GM18909 (cell line): ENCODE results near the gene TOM1L2.

Experiments used
- ATAC-seq: cut with Tn5 transposase; IDR thresholded peaks from one replicate; pipeline ENCODE4 v1.9.1; 2021; ENCODE audit warnings: mild to moderate bottlenecking; ENCODE audit not compliant: unreplicated experiment, poor library complexity

The TOM1L2 gene

GRCh38 chr17:17856386-17856785 is 115.8 kb downstream of the TOM1L2 start:
- ATAC-seq, result no peak

DNA sequence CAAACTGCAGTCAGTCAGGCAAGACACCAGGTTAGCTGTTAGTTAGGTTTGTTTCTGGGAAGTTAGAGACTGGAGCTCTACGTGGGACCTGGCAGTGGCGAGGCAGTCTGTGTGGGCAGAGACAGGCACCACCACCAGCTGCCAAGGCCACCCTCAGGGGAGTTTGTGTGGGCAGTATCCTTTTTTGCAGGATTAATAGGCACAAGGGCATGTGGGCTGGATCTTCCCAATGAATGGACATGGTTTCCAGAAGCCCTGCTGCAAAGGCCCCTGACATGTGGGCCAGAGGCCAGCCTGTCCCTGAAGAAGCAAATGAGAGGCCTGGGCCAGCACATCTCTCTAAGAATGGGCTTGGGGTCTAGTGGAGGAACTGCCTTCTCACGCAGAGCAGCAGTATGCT is 116.2 kb downstream of the TOM1L2 start:
- ATAC-seq, result no peak

DNA sequence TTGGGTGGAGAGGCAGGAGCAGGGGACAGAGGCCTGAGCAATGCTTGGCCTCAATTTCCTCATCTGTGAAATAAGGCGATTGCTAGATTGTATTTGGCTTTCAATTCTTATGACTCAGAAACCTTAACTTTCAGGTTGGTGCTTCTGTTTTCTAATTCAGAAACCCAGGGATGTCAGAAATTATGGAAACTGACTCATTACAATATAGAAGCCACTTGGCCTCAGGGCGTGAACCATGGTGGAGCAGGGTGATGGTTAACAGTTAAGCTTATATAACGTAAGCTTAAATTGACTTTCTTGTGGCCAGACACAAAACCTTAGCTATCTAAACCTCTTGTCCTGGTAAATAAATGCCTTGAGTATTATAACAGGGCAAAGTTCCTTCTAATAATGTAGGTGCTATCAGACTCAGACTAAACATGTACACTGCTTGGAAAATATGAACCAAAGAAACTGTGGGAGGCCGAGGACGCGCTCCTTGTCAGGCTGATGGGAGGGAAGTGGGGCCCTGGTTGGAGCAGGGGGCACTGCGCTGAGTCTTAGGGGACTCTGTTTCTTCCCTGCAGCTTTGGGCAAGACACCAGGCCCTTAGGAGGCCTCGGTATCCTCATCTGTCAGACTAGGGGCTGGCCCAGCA is 118.3 kb downstream of the TOM1L2 start:
- ATAC-seq, result no peak

DNA sequence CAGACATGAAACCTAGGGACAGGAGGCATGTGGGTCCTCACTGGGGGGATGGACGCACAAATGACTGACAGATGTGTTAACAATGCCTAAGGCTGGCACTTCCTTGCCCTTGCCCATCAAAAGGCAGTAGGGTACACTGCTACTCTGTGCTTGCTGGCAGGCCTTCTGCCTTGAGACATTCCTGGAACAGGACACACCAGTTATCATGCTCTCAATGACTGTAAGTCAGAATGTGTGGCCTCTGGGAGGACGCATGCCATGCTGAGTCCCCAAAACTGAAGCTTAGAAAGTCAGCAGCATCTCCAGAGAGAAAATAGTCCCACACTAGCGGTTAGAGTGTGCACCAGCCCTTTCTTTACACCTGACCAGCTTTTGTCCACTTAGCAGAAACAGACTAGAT is 119.3 kb downstream of the TOM1L2 start:
- ATAC-seq, result no peak

DNA sequence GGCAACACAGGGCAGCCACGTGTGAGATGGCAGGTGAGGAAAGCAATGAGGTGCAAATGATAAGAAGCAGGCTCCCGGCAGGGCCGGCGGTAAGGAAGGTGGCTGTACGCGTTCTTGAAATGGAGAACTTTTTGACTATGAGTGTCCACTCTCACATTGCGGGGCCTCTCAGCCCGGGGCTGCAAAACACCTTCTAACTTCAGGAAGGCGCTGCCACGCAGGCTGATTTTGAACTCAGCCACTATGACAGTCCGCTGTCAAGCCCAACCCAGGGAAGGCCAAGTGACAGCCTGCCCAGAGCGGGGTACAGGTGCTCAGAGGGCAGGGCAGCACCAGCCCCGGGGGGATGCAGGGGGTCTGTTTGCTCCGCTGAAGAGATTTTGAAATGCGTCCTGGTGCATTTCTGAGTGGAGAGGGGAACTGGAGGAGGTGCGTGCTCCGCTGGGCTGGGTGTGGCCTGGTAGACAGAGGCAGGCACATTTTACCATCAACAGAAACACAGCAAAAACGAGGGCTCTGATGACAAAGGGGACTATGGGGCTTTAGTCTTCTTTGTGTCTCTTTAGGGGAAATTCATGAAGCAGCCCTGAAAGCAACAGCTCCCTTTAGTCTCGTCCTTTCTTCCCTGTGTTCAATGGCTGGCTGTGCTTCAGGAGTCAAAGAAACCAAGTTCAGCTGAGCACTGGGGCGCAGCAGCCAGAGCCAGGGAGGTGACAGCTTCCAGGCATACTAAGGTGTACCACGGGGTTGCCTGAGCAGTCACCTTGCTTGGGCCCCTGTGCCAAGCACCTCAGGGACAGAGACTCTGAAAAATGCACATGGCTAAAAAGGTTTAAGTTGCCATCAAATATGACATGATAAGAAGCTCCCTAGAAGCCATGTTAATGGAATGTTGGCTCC is 120.8 kb downstream of the TOM1L2 start:
- no peak for ATAC-seq

DNA sequence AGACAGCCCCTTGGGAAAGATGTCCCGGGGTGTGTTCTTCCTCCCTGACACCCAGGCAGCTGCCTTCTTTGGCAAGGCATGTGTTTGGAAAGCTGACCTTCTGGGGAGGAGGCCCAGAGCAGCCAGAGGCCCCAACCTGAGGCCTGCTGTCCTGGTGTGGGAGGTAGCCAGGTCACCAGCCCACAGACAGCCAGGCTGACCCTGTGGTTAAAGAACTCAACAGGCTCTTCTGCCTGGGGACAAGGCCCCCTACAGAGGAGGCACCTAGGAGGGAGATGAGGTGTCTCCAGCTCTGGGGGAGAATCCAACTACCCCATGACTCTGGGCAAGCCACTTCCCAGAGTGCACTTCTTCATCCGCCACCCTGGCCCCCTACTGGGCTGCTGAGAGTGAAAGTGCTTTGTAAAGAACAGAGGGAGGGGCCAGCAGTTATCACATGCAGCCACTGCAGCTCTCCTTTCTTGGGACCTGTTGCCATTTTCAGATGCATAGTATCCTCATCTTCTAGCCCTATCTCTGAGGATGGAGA is 122.3 kb downstream of the TOM1L2 start:
- peak; percentile 45 for ATAC-seq

- no peak for ATAC-seq
These were observed 122.9 kb downstream of the TOM1L2 start for GRCh38 chr17:17849147-17849820.

DNA sequence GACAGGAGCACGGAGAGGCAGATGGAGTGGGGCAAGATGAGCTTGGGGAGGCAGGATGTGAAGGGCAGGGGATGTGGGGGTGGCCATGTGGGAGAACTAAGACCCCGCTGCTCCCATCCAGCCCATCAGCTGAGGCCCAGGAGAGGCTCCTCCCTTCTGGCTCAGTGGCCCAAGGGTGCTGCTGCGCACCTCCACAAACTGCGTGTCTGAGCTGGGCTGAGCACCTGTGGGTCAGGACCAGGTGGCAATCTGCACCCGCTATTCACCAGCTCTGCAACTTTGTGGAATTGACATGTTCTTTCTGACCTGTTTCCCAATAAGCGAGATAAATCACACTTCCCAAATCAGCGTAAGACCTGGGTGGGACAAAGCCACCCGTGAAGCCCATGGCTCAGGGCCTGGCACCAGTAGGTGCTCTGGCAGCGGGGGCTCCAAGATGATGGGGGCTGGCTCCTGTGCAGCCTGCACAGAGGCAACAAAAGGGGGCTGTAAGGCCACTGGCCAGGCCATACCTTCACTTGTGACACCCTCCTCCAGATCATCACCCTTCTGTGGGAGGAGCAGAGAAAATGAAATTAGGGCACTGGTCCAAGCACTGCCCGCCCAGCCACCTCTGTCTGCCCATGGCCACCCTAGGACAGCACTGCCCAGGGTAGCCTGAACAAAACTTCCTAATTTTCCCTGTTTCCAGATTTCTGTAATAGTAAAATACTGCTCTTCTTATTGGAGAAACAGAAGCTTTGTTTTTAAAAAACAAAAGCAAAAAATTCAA is 123.7 kb downstream of the TOM1L2 start:
- no peak for ATAC-seq

- ATAC-seq, result no peak
These were observed 124.5 kb downstream of the TOM1L2 start for GRCh38 chr17:17847726-17848125.

GRCh38 chr17:17847118-17847689 is 125.0 kb downstream of the TOM1L2 start:
- no peak for ATAC-seq

DNA sequence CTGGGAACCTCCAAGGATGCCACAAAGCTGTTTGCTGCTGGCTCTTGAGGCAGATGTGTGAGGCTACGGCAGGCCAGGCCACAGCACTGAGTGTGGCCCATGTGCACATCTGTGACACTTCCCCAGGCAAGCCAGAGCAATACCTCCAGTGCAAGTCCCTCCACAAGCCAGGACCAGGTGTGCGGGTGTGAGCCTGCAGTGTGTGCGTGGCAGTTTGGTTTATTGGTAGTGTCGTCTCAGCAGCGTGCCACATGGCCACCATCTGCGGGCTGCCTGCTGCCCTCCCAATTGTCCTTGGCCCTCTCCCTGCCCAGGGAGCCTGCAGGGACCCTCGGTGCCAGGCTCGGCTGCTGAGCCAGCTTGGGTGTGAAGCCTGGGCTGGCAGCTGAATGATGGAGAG is 125.6 kb downstream of the TOM1L2 start:
- no peak for ATAC-seq

- ATAC-seq, result no peak
These were observed 126.2 kb downstream of the TOM1L2 start for GRCh38 chr17:17846003-17846402.

DNA sequence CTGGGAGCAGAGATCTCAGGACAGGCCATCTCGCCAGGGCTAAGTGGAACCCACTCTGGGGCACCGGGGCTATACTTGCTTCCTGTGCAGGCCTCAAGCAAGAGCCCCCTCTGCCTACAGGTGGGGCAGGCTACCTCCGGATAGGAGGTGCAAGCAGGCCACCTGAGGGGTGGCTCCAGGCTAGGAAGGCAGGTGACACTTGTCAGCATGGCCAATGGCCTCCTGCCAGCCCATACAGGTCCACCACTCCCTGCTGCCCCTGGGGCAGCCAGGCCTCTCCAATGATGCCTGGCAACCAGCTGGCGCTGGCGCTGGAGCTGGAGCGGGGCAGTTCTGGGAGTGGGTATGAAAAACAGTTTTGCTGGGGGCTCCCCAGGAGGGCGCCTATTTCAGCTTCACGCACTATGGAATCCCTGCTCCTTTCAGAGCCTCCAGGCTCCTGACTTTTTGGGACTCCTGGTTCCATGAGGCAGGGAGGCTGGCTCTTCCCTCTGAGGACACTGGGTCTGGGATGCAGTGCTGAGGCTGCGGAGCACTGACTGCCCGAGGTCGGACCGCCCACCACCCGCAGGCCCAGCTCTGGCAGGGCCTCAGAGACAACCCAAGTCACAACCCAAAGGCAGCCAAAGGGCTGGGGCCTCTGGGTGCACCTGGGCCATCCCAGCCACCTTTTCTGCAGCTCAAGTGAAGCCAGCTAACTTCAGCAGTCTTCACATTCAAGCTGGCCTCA is 127.0 kb downstream of the TOM1L2 start:
- ATAC-seq, result no peak

DNA sequence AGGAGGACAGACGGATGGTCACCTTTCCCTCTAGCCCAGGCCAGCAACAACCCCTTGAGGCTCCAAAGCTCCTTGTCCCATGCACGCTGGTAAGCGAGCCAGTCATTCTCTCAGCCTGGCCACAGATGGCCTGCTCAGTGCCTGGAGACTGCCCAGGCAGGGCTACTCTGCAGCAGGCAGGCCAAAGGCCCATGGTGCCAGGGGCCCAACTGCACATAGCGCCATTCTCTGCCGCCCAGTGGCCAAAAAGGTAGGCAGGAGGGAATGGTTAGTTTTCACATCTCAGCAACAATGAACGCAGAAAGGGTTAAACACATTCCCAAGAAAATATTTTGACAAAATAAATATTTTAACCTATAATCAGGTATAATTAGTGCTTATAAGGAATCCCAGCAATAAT is 127.7 kb downstream of the TOM1L2 start:
- no peak for ATAC-seq

GRCh38 chr17:17844079-17844478 is 128.1 kb downstream of the TOM1L2 start:
- ATAC-seq, result no peak

- ATAC-seq, result no peak
These were observed 129.1 kb downstream of the TOM1L2 start for GRCh38 chr17:17843096-17843495.

DNA sequence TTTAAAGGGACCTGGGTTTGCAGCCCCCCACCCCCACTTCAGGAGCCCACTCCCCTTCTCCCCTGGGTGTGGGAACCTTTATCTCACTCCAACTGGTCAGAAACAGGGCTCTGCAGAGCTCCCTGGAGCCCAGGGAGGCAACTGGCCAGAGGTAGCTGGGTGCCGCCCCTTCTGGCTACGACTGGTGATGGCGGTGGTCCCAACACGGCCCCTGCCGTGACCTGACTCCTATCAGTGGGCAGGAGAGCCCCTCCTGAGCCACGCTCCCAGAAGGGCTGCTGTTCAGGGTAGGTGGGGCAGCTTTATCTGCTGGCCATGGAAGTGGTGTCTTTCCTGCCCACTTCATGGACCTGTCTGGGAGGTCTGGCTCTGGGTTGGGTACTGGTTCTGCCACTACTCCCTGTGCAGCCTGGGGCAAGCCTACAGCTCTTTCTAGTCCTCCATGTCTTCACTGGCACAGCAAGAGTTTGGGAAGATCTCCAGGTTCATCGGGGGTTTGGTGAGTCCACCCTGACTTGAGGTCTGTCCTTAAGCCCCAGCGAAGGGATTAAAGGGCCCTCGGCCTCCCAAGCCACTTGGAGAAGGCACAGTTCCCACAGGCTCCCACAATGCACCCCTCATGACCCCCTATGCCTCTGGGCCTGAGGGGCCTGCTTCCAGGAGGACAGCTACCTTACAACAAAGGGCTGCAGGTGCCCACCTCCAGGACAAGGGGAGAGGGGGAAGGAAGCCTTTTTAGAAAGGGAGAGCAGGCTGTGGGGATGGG is 129.9 kb downstream of the TOM1L2 start:
- ATAC-seq, result no peak

DNA sequence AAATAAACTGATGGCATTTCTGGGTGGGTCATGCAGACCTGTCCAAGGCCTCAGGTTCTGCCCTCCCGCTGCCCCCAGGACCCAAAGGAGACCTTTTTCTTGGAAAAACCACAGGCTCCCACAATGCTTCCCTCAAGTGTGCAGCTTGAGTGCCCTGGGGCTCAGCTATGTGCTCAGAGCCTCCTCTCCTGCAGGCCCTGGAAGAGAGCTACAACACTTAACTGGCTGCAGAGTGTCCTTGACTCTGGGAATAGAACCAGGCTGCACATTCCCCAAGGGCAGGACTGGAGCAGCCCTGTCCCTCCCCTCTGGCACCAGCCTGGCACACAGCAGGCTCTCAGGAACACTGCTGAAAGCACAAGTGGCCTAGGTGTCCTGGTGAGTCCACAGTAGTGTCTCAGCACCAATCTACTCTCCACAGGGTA is 130.6 kb downstream of the TOM1L2 start:
- no peak for ATAC-seq
